Measurements from ENCODE around the gene ASB2. TPM values are rescaled to one million over a fixed set of nuclear protein-coding genes. Genes with fewer than 3 reads are reported as not detected.

ASB2 gene
- polyA plus RNA-seq, 1 of the 3 experiments (the other 2 are of a cell fraction): 0.15 TPM

GRCh38 chr14:93974833-93975232 lies 1.5 kb downstream of the ASB2 start (continued):
- no peak for TF ChIP-seq ZBTB33 (IDR thresholded peaks at IDR 0.05; ENCODE audit: borderline replicate concordance, low read depth)
- no peak for TF ChIP-seq RXRA (IDR thresholded peaks at IDR 0.05; ENCODE audit: borderline replicate concordance, low read depth)
- no peak for TF ChIP-seq USF1 (IDR thresholded peaks at IDR 0.05; ENCODE audit: borderline replicate concordance, low read depth)
- no peak for TF ChIP-seq USF2 (IDR thresholded peaks at IDR 0.05; ENCODE audit: borderline replicate concordance, low read depth, low read length)
- TF ChIP-seq MEF2A (IDR thresholded peaks at IDR 0.05; ENCODE audit: borderline replicate concordance, low read depth): no peak
- TF ChIP-seq NRF1 (IDR thresholded peaks at IDR 0.05; ENCODE audit: low read depth, low read length): no peak
- no peak for TF ChIP-seq IRF3 (IDR thresholded peaks at IDR 0.05; ENCODE audit: low read depth, low read length)
- no peak for TF ChIP-seq JUND (IDR thresholded peaks at IDR 0.05)

- Histone ChIP-seq H3K9ac (no peak overlapping the region), H3K36me3 (replicated peaks in 1 of 2; ENCODE audit: control insufficient read depth in 1 of 2, insufficient read depth in 2 of 2, low read length in 1 of 2) (no peaks in the 10 kb centered on the region), H3K4me3 (ENCODE audit: low read depth in 2 of 2, low read length in 1 of 2) (no peak overlapping the region), H3K9me3 (no peaks in the 10 kb centered on the region), H2AFZ (ENCODE audit: low read depth) (no peak overlapping the region), H3K9me2 (no peaks in the 10 kb centered on the region), H3K4me1 (ENCODE audit: control insufficient read depth in 1 of 2, insufficient read depth in 2 of 2, low read depth in 1 of 2, low read length in 1 of 2) (peaks cover 0 to 3% of the 10 kb centered on the region in 2 experiments; a peak in 1 of 4 replicates), H3K79me2 (ENCODE audit: insufficient read depth) (no peaks in the 10 kb centered on the region), H4K20me1 (ENCODE audit: insufficient read depth) (no peaks in the 10 kb centered on the region), H3F3A (replicated peaks; ENCODE audit: insufficient read depth) (no peaks in the 10 kb centered on the region), H3K27me3 (ENCODE audit: insufficient read depth) (no peaks in the 10 kb centered on the region), H3K27ac (ENCODE audit: low read depth in 2 of 2, low read length in 1 of 2) (no peak overlapping the region), H3K4me2 (no peak overlapping the region)
- ChIA-PET POLR2A (no interaction called here), CTCF (interaction anchor here (1.3 to 6.0 kb wide), 4 partner anchors 26 to 162 kb away, joined by 3 to 69 read pairs (median 4); no protein-coding TSS in a partner anchor)
- 92% methylated on average over 6 of the region's 6 CpGs for WGBS (ENCODE audit: low lambda C conversion rate)
- no peak for DNase-seq
- TF ChIP-seq TCF12 (IDR thresholded peaks at IDR 0.05) (no peak), POLR2AphosphoS5 (IDR thresholded peaks at IDR 0.05; ENCODE audit: low read depth, low read length) (no peak), CTCF (IDR thresholded peaks at IDR 0.05) (no peak), EZH2phosphoT487 (IDR thresholded peaks at IDR 0.05; ENCODE audit: borderline replicate concordance, low read depth) (no peak), USF2 (IDR thresholded peaks at IDR 0.05; ENCODE audit: borderline replicate concordance, low read depth, low read length) (no peak), FOXM1 (IDR thresholded peaks at IDR 0.05; ENCODE audit: low read depth) (no peak), GABPA (IDR thresholded peaks at IDR 0.05; ENCODE audit: low read depth) (no peak), MEF2A (IDR thresholded peaks at IDR 0.05; ENCODE audit: borderline replicate concordance, low read depth) (no peak), ZBTB33 (IDR thresholded peaks at IDR 0.05; ENCODE audit: borderline replicate concordance, low read depth) (no peak), NFIC (IDR thresholded peaks at IDR 0.05; ENCODE audit: borderline replicate concordance) (no peak), YY1 (IDR thresholded peaks at IDR 0.05; ENCODE audit: low read depth) (no peak), MAX (IDR thresholded peaks at IDR 0.05; ENCODE audit: low read depth) (no peak), RXRA (IDR thresholded peaks at IDR 0.05; ENCODE audit: borderline replicate concordance, low read depth) (no peak), RFX5 (IDR thresholded peaks at IDR 0.05; ENCODE audit: low read length) (no peak), IRF3 (IDR thresholded peaks at IDR 0.05; ENCODE audit: low read depth, low read length) (no peak), FOSL2 (IDR thresholded peaks at IDR 0.05; ENCODE audit: borderline replicate concordance, low read depth) (no peak)
Observed at GRCh38 chr14:93974299-93974698, 2.1 kb downstream of the ASB2 start.

All from SK-N-SH (cell line).